NB4 (cell line): Measurements from ENCODE around the gene RHBDF1.

ENCODE experiments used
- CTCF ChIP-seq: IDR thresholded peaks from one replicate; pipeline ENCODE4 v1.5.1; 2012; ENCODE audit warnings: low read depth, low read length
- MYC ChIP-seq: IDR thresholded peaks from 2 replicates; pipeline ENCODE4 v1.6.1; 2011; ENCODE audit warnings: low read depth, low read length

- TF ChIP-seq CTCF, result no peak
- TF ChIP-seq MYC, result peak; percentile 70
Observed at GRCh38 chr16:53346-54236, 18.8 kb downstream of the RHBDF1 start, which contains the start of the genes POLR3K and SNRNP25.
